Adrenal gland (tissue), 5 donors: Measurements from ENCODE around the gene MACO1.

Experiments
- CTCF ChIP-seq, 6 experiments: fragments of 450-650 bp in 4 of 6; fragments of 200-600 bp in 2 of 6; sonication (generic) in 1 of 6; IDR thresholded peaks; 1 replicate in 5 of 6; 2 replicates in 1 of 6; pipeline versions ENCODE4 v1.5.1 to v1.8.0; 2016 to 2021; ENCODE audit warnings: antibody characterized with exemption in 6 of 6, mild to moderate bottlenecking in 2 of 6, moderate library complexity in 1 of 6
- POLR2A ChIP-seq, 2 donors: fragments of 450-650 bp; IDR thresholded peaks; one replicate each; pipeline ENCODE4 v1.6.1; 2017; ENCODE audit warnings: antibody characterized with exemption in 2 of 2, mild to moderate bottlenecking in 2 of 2, moderate library complexity in 1 of 2
- donor health status: DM: no; HTN: no; CAD: no.

DNA sequence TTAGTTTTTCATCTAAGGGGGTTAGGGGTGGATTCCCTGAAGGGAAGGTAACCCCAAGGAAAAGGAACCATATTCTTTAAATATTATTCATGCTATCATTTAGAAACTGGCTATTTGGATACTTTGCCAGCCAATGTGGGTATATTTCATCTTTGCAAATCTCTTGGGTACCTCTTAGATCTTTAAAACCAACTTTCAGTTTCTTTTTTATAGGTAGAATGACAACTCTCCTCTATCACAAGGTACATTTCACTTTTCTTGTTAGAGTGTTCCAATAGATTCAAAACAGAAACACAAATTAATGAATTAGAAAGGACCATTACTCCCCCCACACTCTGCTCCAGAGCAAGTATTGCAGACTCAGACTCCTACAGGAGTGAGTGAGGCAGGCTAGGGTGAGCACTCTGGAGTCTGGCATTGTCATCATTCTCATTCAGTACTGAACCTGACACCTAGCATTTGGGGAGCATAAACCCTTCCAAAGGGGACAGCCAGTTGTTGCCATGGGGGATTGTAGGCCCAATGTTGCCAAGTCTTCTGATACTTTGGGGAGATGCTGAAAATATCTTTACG lies 43.0 kb downstream of the MACO1 start:
- TF ChIP-seq CTCF (IDR thresholded peaks at IDR 0.05) (no peak), POLR2A (IDR thresholded peaks at IDR 0.05) (no peak)
